ENCODE data around the gene TNIP2.
A peak's percentile ranks its signal among the peaks of the same experiment; 100 is the strongest.

The TNIP2 gene

GRCh38 chr4:2714918-2715317 lies 41.2 kb downstream of the TNIP2 start:
- no peak for TF ChIP-seq CTCF (IDR thresholded peaks at IDR 0.05; ENCODE audit: low read depth, low read length)
- no peak for DNase-seq
- H3K9me3 ChIP-seq, result no peaks in the 10 kb centered on the region
- peaks cover 38% of the 10 kb centered on the region for H3K36me3 ChIP-seq
- H3K27me3 ChIP-seq, result no peaks in the 10 kb centered on the region
- H3K4me1 ChIP-seq, result peaks cover 13% of the 10 kb centered on the region; the same call in 1 of the 2 replicates
- H3K4me3 ChIP-seq (ENCODE audit: low read depth, low read length), result no peak overlapping the region

- DNase-seq, result peak; percentile 80
- Histone ChIP-seq H3K9me3 (no peaks in the 10 kb centered on the region), H3K4me3 (ENCODE audit: low read depth, low read length) (no peak overlapping the region; the same call in 1 of the 2 replicates), H3K36me3 (peaks cover 41% of the 10 kb centered on the region), H3K4me1 (peaks cover 13% of the 10 kb centered on the region; the same call in 1 of the 2 replicates), H3K27me3 (no peaks in the 10 kb centered on the region)
- TF ChIP-seq CTCF (IDR thresholded peaks at IDR 0.05; ENCODE audit: low read depth, low read length), result no peak
Measured at GRCh38 chr4:2714061-2714770, 41.9 kb downstream of the TNIP2 start.

GRCh38 chr4:2713337-2713736 lies 42.8 kb downstream of the TNIP2 start:
- TF ChIP-seq CTCF (IDR thresholded peaks at IDR 0.05; ENCODE audit: low read depth, low read length), result no peak
- no peak for DNase-seq

GRCh38 chr4:2712261-2712842 lies 43.8 kb downstream of the TNIP2 start:
- Histone ChIP-seq H3K27me3 (no peaks in the 10 kb centered on the region), H3K36me3 (peaks cover 36% of the 10 kb centered on the region), H3K4me1 (peaks cover 13% of the 10 kb centered on the region; the same call in 1 of the 2 replicates), H3K4me3 (ENCODE audit: low read depth, low read length) (no peak overlapping the region), H3K9me3 (no peaks in the 10 kb centered on the region)
- peak; percentile 55 for TF ChIP-seq CTCF (IDR thresholded peaks at IDR 0.05; ENCODE audit: low read depth, low read length)
- DNase-seq, result no peak

More at GRCh38 chr4:2713337-2713736, 42.8 kb downstream of the TNIP2 start:
- H3K36me3 ChIP-seq, result peaks cover 40% of the 10 kb centered on the region
- no peaks in the 10 kb centered on the region for H3K27me3 ChIP-seq
- H3K4me1 ChIP-seq, result peaks cover 13% of the 10 kb centered on the region; the same call in 1 of the 2 replicates
- H3K4me3 ChIP-seq (ENCODE audit: low read depth, low read length), result no peak overlapping the region
- H3K9me3 ChIP-seq, result no peaks in the 10 kb centered on the region

GRCh38 chr4:2702770-2703169 lies 53.4 kb downstream of the TNIP2 start:
- no peaks in the 10 kb centered on the region for H3K4me1 ChIP-seq
- H3K9me3 ChIP-seq, result no peaks in the 10 kb centered on the region
- peaks cover 65% of the 10 kb centered on the region for H3K36me3 ChIP-seq
- H3K27me3 ChIP-seq, result no peaks in the 10 kb centered on the region; the same call in 1 of the 2 replicates
- DNase-seq, result no peak
- TF ChIP-seq CTCF (IDR thresholded peaks at IDR 0.05; ENCODE audit: low read depth, low read length), result no peak
- no peak overlapping the region for H3K4me3 ChIP-seq (ENCODE audit: low read depth, low read length)

- H3K9me3 ChIP-seq, result no peaks in the 10 kb centered on the region
- no peak for DNase-seq
- no peak overlapping the region for H3K4me3 ChIP-seq (ENCODE audit: low read depth, low read length)
- TF ChIP-seq CTCF (IDR thresholded peaks at IDR 0.05; ENCODE audit: low read depth, low read length), result no peak
- no peaks in the 10 kb centered on the region for H3K4me1 ChIP-seq
- peaks cover 69% of the 10 kb centered on the region for H3K36me3 ChIP-seq
- no peaks in the 10 kb centered on the region; the same call in 1 of the 2 replicates for H3K27me3 ChIP-seq
Measured at GRCh38 chr4:2702361-2702760, 53.8 kb downstream of the TNIP2 start.

Data from BE2C (cell line).